NB4 (cell line): ENCODE data around the gene FOXO4.

Source experiments
- MAX ChIP-seq: IDR thresholded peaks from 2 replicates; pipeline ENCODE4 v1.6.1; 2011; ENCODE audit warnings: low read depth, low read length
- TF ChIP-seq, protein P1 (sequence below): IDR thresholded peaks from one replicate; pipeline ENCODE4 v1.5.1; 2012; ENCODE audit warnings: low read depth, low read length

DNA sequence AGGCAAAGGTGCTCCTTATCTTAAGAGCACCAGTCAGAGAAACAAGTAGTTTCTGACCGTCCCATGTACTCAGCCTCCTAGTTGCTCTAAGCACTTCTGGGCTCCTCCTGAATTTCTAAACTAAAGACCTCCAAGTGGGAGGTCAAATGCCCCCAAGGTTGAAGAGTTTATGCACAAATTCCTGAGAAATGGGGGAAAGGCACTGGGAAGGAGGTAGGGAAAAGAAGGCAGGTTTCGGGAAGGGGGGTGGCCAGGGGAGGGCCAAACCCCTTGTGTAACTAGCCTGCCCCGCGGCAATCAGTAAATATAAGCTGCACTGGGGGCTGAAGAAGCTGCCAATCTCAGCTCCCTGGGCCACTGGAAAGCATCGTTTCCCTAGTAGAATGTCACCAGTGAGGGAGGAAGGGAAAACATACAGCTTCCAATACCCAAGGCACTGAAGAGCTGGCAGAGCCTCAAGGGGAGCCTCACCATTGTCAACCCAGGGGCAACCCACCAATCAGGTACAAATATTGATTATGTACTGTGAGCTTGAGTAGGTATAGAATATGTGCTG lies 3.4 kb downstream of the FOXO4 start:
- TF ChIP-seq, protein P1, sequence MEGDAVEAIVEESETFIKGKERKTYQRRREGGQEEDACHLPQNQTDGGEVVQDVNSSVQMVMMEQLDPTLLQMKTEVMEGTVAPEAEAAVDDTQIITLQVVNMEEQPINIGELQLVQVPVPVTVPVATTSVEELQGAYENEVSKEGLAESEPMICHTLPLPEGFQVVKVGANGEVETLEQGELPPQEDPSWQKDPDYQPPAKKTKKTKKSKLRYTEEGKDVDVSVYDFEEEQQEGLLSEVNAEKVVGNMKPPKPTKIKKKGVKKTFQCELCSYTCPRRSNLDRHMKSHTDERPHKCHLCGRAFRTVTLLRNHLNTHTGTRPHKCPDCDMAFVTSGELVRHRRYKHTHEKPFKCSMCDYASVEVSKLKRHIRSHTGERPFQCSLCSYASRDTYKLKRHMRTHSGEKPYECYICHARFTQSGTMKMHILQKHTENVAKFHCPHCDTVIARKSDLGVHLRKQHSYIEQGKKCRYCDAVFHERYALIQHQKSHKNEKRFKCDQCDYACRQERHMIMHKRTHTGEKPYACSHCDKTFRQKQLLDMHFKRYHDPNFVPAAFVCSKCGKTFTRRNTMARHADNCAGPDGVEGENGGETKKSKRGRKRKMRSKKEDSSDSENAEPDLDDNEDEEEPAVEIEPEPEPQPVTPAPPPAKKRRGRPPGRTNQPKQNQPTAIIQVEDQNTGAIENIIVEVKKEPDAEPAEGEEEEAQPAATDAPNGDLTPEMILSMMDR = no peak
- TF ChIP-seq MAX = no peak
